Mucosa of rectum (tissue), 2 donors: ENCODE measurements around the gene C19orf47.
"Not testable (repeated sequence)": the region's sequence is repeated elsewhere in the genome, so short reads cannot be mapped to it uniquely, and the experiment has no call there.

Experiments used
- H3K27ac ChIP-seq, 2 donors: one replicate each; pipeline ENCODE4 v1.7.0; 2013; ENCODE audit warnings: inconsistent platforms in 2 of 2, low read depth in 2 of 2, low read length in 2 of 2
- H3K27me3 ChIP-seq, 2 donors: one replicate each; pipeline ENCODE4 v1.7.0; 2013; ENCODE audit warnings: low read length in 2 of 2; ENCODE audit not compliant: control insufficient read depth in 2 of 2, insufficient read depth in 2 of 2
- H3K36me3 ChIP-seq, 2 donors: one replicate each; pipeline ENCODE4 v1.7.0; 2013; ENCODE audit warnings: low read length in 2 of 2; ENCODE audit not compliant: control insufficient read depth in 2 of 2, insufficient read depth in 2 of 2
- H3K4me1 ChIP-seq, 2 donors: one replicate each; pipeline ENCODE4 v1.7.0; 2013; ENCODE audit warnings: low read length in 2 of 2, mild to moderate bottlenecking in 1 of 2; ENCODE audit not compliant: control insufficient read depth in 2 of 2, insufficient read depth in 2 of 2
- H3K4me3 ChIP-seq, 2 donors: one replicate each; pipeline ENCODE4 v1.7.0; 2013; ENCODE audit warnings: low read length in 2 of 2
- H3K9ac ChIP-seq, 2 donors: one replicate each; pipeline ENCODE4 v1.7.0; 2013; ENCODE audit warnings: low read length in 2 of 2, low read depth in 1 of 2, mild to moderate bottlenecking in 1 of 2
- H3K9me3 ChIP-seq, 2 donors: one replicate each; pipeline ENCODE4 v1.7.0; 2013; ENCODE audit warnings: low read length in 2 of 2; ENCODE audit not compliant: control insufficient read depth in 2 of 2
- donor health status: healthy.
- donor health status: Normal muscosa, but diverticular disease.

The C19orf47 gene

DNA sequence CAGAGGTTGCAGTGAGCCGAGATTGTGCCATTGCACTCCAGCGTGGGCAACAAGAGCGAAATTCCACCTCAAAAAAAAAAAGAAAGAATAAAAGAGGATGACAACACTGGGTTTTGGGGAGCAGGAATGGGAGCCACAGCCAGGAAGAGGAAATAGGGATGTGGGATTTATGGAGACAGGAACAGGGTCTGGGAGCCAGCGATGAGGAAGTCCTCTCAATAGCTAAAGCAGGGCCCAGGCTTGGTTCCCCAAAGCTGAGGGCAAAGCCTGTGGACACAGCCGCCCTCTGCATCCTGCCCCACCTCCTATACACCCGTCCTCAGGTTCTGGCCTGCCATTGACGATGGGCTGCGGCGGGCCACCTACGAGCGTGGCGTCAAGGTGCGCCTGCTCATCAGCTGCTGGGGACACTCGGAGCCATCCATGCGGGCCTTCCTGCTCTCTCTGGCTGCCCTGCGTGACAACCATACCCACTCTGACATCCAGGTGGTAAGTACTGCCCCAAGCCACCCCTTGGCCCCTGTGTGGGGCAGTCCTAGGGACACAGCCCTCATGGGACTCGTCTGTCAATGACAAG lies 28.2 kb upstream of the C19orf47 start:
- Histone ChIP-seq H3K9me3 (no peaks in the 10 kb centered on the region), H3K36me3 (peaks cover 23 to 24% of the 10 kb centered on the region in 2 donors), H3K27me3 (no peaks in the 10 kb centered on the region), H3K4me1 (no peaks in the 10 kb centered on the region), H3K4me3 (no peak overlapping the region), H3K9ac (no peak overlapping the region), H3K27ac (no peak overlapping the region)

DNA sequence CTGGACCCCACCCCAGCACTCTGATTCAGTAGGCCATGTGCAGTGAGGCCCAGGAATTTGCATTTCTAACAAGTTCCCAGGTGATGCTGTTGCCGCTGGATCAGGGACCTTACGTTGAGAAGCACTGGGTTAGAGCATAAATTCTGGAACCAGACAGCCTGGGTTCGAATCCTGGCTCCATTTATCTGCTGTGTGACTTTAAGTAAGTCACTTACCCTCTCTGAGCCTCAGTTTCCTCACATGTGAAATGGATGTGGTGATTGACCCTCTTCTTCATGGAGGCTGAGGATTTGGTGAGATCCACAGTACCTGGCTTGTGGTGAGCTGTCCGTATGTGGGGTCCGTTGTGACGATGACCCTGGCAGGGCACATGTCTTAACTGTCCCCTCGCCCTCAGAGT lies 25.9 kb upstream of the C19orf47 start:
- no peak overlapping the region for H3K27ac ChIP-seq
- H3K4me3 ChIP-seq, result no peak overlapping the region
- peaks cover 32 to 36% of the 10 kb centered on the region in 2 donors for H3K36me3 ChIP-seq
- no peaks in the 10 kb centered on the region for H3K4me1 ChIP-seq
- no peaks in the 10 kb centered on the region for H3K27me3 ChIP-seq
- H3K9me3 ChIP-seq, result no peaks in the 10 kb centered on the region
- H3K9ac ChIP-seq, result no peak overlapping the region

DNA sequence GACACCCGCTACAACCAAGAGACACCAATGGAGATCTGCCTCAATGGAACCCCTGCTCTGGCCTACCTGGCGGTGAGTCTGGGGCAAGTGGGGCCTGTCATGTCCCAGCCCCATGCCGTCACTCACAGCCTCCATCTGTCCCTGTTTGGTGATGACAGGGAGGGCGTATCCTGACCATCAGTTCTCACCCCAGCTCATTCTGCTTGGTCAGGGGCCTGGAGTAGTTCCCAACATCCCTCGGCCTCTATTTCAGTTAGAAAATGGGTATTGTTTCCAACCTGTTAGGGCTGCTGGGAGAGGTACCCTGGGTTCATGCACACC lies 23.6 kb upstream of the C19orf47 start:
- H3K4me3 ChIP-seq, result no peak overlapping the region
- H3K36me3 ChIP-seq, result peaks cover 32 to 40% of the 10 kb centered on the region in 2 donors
- H3K27ac ChIP-seq, result no peak overlapping the region
- H3K9ac ChIP-seq, result no peak overlapping the region
- no peaks in the 10 kb centered on the region for H3K4me1 ChIP-seq
- H3K27me3 ChIP-seq, result no peaks in the 10 kb centered on the region
- no peaks in the 10 kb centered on the region for H3K9me3 ChIP-seq

GRCh38 chr19:40370997-40371801 lies 23.0 kb upstream of the C19orf47 start:
- no peaks in the 10 kb centered on the region for H3K27me3 ChIP-seq
- H3K27ac ChIP-seq, result no peak overlapping the region
- peaks cover 35% of the 10 kb centered on the region in 2 donors for H3K36me3 ChIP-seq
- H3K4me3 ChIP-seq, result no peak overlapping the region
- H3K9me3 ChIP-seq, result no peaks in the 10 kb centered on the region
- no peak overlapping the region for H3K9ac ChIP-seq
- no peaks in the 10 kb centered on the region for H3K4me1 ChIP-seq

DNA sequence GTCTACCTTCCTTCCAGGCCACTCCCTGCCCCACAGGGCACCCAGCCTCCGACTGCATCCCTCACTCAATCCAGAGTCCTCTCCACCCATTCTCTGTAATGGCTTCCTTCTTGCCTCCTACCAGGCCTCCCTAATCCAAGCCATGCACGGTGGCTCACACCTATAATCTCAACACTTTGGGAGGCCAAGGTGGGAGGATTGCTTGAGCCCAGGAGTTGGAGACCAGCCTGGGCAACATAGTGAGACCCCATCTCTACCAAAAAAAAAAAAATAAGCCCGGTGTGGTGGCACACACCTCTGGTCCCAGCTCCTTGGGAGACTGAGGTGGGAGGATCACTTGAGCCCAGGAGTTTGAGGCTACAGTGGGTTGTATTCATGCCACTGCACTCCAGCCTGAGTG lies 22.1 kb upstream of the C19orf47 start:
- H3K27me3 ChIP-seq, H3K27ac ChIP-seq, H3K4me3 ChIP-seq, H3K9ac ChIP-seq, H3K4me1 ChIP-seq, H3K9me3 ChIP-seq: not testable (repeated sequence)
- H3K36me3 ChIP-seq, result peaks cover 35% of the 10 kb centered on the region in 2 donors

- Histone ChIP-seq H3K9me3 (no peaks in the 10 kb centered on the region), H3K9ac (no peak overlapping the region), H3K4me1 (no peaks in the 10 kb centered on the region), H3K4me3 (no peak overlapping the region), H3K36me3 (peaks cover 35% of the 10 kb centered on the region in 2 donors), H3K27me3 (no peaks in the 10 kb centered on the region), H3K27ac (no peak overlapping the region)
Observed at GRCh38 chr19:40369797-40370196, 21.6 kb upstream of the C19orf47 start.

DNA sequence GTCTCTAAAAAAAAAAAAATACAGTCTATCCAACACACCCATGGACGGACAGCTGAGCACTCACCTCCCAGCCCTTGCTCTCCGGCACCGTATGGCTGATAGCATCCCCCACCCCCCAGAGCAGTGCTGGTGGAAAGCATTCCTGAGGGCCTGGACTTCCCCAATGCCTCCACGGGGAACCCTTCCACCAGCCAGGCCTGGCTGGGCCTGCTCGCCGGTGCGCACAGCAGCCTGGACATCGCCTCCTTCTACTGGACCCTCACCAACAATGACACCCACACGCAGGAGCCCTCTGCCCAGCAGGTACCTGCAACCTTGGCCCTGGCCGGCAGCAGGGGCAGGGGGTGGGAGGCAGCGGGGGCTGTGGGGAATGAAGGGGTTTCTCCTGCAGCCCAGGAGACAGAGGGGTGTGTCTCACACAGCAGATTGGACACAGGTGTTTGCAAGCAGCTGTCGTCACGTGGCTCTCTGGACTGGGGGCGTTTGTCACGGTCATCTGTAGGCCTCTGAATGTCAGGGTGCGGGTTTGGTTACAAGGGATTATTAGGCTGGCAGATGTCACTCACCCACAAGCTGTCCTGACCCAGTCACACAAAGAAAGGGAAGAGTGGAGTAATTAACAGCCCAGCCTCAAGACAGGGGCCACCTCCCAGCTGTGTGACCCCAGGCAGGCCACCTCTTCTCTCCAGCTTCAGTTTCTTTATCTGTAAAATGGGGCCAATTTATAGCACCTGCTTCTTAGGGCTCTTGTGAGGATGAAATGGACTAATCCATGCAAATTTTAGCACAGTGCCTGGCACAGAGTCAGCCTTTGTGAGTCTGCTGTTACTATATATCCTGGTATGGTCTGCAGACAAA lies 19.6 kb upstream of the C19orf47 start:
- Histone ChIP-seq H3K27me3 (no peaks in the 10 kb centered on the region), H3K9ac (no peak overlapping the region), H3K9me3 (no peaks in the 10 kb centered on the region), H3K4me1 (no peaks in the 10 kb centered on the region), H3K36me3 (peaks cover 25 to 28% of the 10 kb centered on the region in 2 donors), H3K4me3 (no peak overlapping the region), H3K27ac (no peak overlapping the region)

- Histone ChIP-seq H3K36me3 (peaks cover 22 to 26% of the 10 kb centered on the region in 2 donors), H3K4me3 (no peak overlapping the region)
Observed at GRCh38 chr19:40366697-40367561, 18.7 kb upstream of the C19orf47 start.

GRCh38 chr19:40365613-40366401 lies 17.6 kb upstream of the C19orf47 start:
- Histone ChIP-seq H3K4me3 (peak overlapping the region; percentile 2 to 16), H3K36me3 (peaks cover 15 to 16% of the 10 kb centered on the region in 2 donors), H3K9me3 (no peaks in the 10 kb centered on the region), H3K9ac (peak overlapping the region in 1 of 2 donors; percentile 38), H3K4me1 (no peaks in the 10 kb centered on the region), H3K27me3 (no peaks in the 10 kb centered on the region), H3K27ac (no peak overlapping the region)

More at GRCh38 chr19:40366697-40367561, 18.7 kb upstream of the C19orf47 start:
- H3K4me1 ChIP-seq, result no peaks in the 10 kb centered on the region
- no peaks in the 10 kb centered on the region for H3K9me3 ChIP-seq
- H3K27me3 ChIP-seq, result no peaks in the 10 kb centered on the region
- H3K27ac ChIP-seq, result no peak overlapping the region
- H3K9ac ChIP-seq, result no peak overlapping the region
